ENCODE data around the gene CD52. TPM values are rescaled to one million over a fixed set of nuclear protein-coding genes. Genes with fewer than 3 reads are reported as not detected.

The CD52 gene
- total and polyA plus RNA-seq, 2 of the 4 experiments (the other 2 are of a cell fraction): 1.6 TPM; not detected in 1

GRCh38 chr1:26295194-26296138, 22.3 kb upstream of the CD52 start:
- Histone ChIP-seq H2BK120ac (ENCODE audit: low read depth, low read length) (no peak overlapping the region), H2AK9ac (replicated peaks; ENCODE audit: low read depth, low read length, poor library complexity) (no peak overlapping the region), H3K9ac (ENCODE audit: low read depth, low read length) (no peak overlapping the region), H4K20me1 (ENCODE audit: insufficient read depth, low read length) (no peaks in the 10 kb centered on the region), H3K56ac (ENCODE audit: extremely low read depth, insufficient read depth, low read length) (no peak overlapping the region), H2BK15ac (ENCODE audit: low read depth, low read length) (no peak overlapping the region), H3K14ac (replicated peaks; ENCODE audit: low read depth, low read length) (no peak overlapping the region), H2AK5ac (ENCODE audit: low read depth, low read length) (no peak overlapping the region), H4K91ac (ENCODE audit: insufficient read depth, low read depth, low read length) (no peak overlapping the region), H3K4me3 (ENCODE audit: insufficient read depth, low read depth, low read length) (no peak overlapping the region), H3K18ac (ENCODE audit: low read depth, low read length) (no peak overlapping the region), H3K9me3 (ENCODE audit: control insufficient read depth, insufficient read depth, low read length) (no peaks in the 10 kb centered on the region), H3K27me3 (ENCODE audit: control insufficient read depth, insufficient read depth, low read length) (no peaks in the 10 kb centered on the region), H4K8ac (ENCODE audit: low read depth in 2 of 2, low read length in 2 of 2) (no peak overlapping the region), H3K9me1 (ENCODE audit: insufficient read depth, low read length) (peaks cover 13% of the 10 kb centered on the region), H2BK20ac (ENCODE audit: low read depth, low read length) (no peak overlapping the region), H3K4me2 (ENCODE audit: low read depth, low read length) (no peak overlapping the region), H3K23ac (ENCODE audit: low read depth, low read length) (no peak overlapping the region), H3K79me1 (ENCODE audit: low read depth in 1 of 2, low read length in 2 of 2) (peaks cover 0 to 13% of the 10 kb centered on the region in 2 experiments; a peak in 2 of 4 replicates), H2BK5ac (ENCODE audit: low read depth, low read length, poor library complexity, severe bottlenecking) (no peak overlapping the region), H3K36me3 (ENCODE audit: control insufficient read depth, insufficient read depth, low read length) (no peaks in the 10 kb centered on the region; the same call in 1 of the 2 replicates), H3K4ac (ENCODE audit: low read depth, low read length) (no peak overlapping the region), H3K27ac (ENCODE audit: insufficient read depth, low read length) (no peak overlapping the region), H2AFZ (replicated peaks; ENCODE audit: low read length, poor library complexity) (peak overlapping the region; percentile 5), H3K4me1 (ENCODE audit: control insufficient read depth, insufficient read depth, low read length) (peaks cover 6% of the 10 kb centered on the region), H4K5ac (ENCODE audit: low read depth, low read length) (no peak overlapping the region)
- BruUV-seq (replicated peaks): no TSS peak
- DNase-seq (no peak), ATAC-seq (ENCODE audit: low read depth) (no peak)
- POLR2A ChIA-PET (ENCODE audit: unreplicated experiment): no interaction called here
- WGBS, 2 experiments (ENCODE audit: extremely low coverage in 2 of 2, insufficient read length in 1 of 2): 85% methylated on average over 14 of the region's 22 CpGs; no CpG with 5 or more reads in 1 of the 2 experiments
- in situ Hi-C loops (cut with MboI; ENCODE audit: low sequenced_read_pairs) (no loop called here), intact Hi-C loops (cut with micrococcal nuclease) (no loop called here), dilution Hi-C loops (cut with HindIII; ENCODE audit: low sequenced_read_pairs, unreplicated experiment) (no loop called here)
- CTCF ChIA-PET: no interaction called here
- TF ChIP-seq NFE2L2 (IDR thresholded peaks at IDR 0.05; ENCODE audit: low read depth, low read length): no peak
- TF ChIP-seq CEBPB (IDR thresholded peaks at IDR 0.05; ENCODE audit: low read depth, low read length): no peak
